ENCODE measurements around the gene AFF2.

- no peak for TF ChIP-seq CTCF (IDR thresholded peaks at IDR 0.05)
- no peak for TF ChIP-seq POLR2AphosphoS5 (IDR thresholded peaks at IDR 0.05)
These were observed 433.5 kb downstream of the AFF2 start for GRCh38 chrX:148933881-148934280.
